GM18505 (cell line): Measurements from ENCODE around the gene STXBP6.

Experiments
- ATAC-seq: cut with Tn5 transposase; IDR thresholded peaks from one replicate; pipeline ENCODE4 v1.9.1; 2021; ENCODE audit not compliant: unreplicated experiment
- POLR2A ChIP-seq: IDR thresholded peaks from 4 replicates; pipeline ENCODE4 v1.6.1; 2011; ENCODE audit warnings: borderline replicate concordance; ENCODE audit not compliant: insufficient read depth, insufficient read length; ENCODE audit errors: extremely low read depth

Gene STXBP6

DNA sequence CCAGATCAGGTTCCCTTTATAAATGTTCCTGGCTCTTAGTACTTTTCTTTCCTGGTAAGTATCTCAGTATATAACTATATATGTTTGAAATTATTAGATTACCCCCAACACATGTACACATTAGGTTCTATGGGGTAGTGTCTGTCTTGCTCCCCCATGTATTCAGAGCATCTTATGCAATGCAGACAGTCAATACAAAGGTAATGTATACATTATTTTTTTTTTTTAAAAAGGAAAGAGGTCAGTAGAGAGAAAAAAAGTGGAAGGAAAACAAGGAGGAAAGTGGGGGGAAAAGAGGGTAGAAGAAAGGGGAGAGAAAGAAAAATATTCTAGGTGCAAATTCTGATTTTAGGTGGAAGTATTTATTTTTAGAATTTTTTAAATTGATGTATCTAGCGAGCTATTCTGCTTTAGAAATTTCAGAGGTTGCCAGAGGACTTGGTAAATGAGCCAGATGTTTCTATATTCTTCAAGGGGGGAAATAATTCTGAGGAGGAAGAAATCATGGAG is 157.9 kb downstream of the STXBP6 start:
- no peak for ATAC-seq
- TF ChIP-seq POLR2A: no peak

DNA sequence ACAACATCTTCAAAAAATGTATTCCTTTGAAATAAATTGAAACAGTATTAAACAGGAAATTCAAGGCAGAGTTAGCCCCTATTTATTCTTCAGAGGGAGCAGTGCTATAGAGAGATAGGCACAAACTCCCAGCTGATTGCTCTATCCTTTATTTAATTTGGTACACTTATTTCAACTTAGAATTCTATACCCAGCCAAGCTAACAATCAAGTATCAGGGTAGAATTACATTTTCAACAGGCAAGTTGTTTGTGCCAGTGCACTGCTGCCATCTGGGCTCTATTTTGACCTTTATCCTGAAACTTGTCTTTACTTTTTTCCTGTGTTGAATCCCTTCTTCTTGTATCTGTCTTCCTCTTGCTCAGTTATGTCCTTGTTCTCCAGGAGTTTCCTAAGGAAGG is 159.2 kb downstream of the STXBP6 start:
- no peak for ATAC-seq
- no peak for TF ChIP-seq POLR2A

DNA sequence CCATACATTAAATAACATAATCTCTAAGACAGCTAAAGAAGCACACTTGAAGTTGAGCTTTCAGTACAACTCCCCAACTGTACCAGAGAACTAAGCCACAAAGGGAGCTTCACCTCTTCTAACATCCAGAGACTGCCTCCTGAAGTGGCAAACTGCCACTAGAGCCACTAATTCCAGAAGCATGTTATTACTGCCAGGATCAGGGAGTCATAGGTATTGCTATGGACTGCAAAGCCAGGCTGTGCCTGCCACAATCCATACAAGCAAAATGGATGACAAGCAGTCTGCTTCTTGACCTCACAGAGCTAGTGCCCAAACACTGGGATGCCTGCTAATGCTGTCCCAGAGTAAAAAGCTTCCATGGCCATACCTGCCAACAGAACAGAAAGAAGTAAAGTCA is 160.1 kb downstream of the STXBP6 start:
- no peak for TF ChIP-seq POLR2A

DNA sequence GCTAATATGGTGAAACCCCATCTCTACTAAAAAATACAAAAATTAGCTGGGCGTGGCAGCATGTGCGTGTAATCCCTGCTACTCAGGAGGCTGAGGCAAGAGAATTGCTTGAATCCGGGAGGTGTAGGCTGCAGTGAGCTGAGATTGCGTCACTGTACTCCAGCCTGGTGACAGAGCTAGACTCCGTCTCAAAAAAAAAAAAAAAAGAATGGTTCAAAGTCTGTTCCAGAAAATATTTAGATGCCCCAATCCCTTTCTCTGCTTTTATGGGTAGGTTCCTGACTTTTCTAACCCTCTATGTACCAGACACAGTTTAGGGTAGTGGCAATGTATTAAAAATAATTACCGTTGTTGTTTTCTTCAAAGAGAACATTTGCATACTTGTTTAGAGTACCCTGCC is 161.4 kb downstream of the STXBP6 start:
- ATAC-seq: no peak
- TF ChIP-seq POLR2A: no peak

More for the DNA sequence above, 160.1 kb downstream of the STXBP6 start:
- ATAC-seq: no peak

DNA sequence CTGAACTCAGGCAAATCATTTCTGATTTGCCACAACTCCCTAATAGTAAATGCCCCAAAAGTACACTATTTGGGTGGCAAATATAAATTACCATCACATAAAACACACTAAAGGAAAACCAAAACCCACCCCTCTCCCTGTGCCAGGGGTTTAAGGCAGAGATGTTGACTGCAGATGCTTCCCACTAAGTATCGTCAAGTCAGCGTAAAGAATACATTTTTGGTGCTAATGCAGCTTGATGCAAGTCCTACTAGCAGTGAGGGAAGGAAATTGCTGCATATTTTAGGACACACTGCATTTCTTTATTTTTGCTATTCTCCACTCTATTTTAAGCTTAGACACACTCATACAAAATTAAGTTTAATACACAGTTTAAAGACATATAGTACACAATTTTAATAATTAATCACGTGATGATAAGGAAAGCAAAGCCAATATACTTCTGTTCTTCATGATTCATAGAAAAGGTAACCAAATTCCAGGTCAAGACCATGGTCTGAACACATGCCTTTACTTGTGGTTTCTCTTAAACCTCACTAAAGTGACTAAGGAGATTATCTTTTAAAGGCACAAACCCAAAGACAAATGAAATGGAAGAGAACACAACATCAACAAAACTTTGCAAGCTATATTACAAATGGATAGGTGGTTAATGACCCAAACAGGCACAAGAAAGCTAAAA is 162.2 kb downstream of the STXBP6 start:
- no peak for ATAC-seq
- no peak for TF ChIP-seq POLR2A

DNA sequence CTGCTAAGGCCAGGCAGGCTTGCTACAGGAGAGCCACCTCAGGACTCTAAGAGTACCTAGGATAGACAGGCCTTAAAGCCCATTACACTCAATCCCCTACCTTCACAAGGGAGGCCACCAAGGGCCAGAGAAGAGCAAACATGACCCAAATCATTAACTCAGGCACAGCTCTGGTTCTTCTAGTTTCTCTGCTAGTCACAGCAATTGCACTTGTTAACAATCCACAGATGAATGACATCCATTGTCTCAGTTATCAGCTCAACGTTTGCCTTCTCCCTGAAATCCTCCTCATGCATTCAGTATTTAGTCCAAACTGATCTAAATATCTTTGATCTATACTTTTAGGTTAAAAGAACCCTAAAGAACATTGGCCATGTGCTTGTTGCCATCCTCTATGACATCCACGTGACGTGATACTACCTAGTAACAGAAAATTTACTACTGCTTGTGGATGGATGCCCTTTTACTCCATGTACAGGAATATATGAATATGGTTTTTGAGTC is 164.5 kb downstream of the STXBP6 start:
- TF ChIP-seq POLR2A: no peak
- no peak for ATAC-seq

DNA sequence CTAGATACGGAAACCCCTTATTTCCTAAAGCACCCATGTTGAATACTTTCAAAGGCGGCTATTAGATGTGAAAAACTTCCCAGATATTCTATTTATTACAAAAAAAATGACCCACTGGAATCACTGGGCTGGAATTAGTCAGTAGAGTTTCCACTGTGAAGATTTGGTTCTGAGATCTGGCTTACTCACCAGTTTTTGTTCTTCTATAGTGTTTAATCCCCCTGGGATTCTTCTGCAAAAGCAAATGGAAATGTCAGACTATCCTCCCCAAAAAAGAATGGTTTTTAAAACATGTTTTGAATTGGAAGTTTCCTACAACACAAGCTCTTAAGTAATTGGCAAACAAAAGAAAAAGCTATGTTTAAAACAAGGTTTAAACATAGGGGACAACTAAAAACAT is 166.4 kb downstream of the STXBP6 start:
- TF ChIP-seq POLR2A: no peak
- no peak for ATAC-seq

DNA sequence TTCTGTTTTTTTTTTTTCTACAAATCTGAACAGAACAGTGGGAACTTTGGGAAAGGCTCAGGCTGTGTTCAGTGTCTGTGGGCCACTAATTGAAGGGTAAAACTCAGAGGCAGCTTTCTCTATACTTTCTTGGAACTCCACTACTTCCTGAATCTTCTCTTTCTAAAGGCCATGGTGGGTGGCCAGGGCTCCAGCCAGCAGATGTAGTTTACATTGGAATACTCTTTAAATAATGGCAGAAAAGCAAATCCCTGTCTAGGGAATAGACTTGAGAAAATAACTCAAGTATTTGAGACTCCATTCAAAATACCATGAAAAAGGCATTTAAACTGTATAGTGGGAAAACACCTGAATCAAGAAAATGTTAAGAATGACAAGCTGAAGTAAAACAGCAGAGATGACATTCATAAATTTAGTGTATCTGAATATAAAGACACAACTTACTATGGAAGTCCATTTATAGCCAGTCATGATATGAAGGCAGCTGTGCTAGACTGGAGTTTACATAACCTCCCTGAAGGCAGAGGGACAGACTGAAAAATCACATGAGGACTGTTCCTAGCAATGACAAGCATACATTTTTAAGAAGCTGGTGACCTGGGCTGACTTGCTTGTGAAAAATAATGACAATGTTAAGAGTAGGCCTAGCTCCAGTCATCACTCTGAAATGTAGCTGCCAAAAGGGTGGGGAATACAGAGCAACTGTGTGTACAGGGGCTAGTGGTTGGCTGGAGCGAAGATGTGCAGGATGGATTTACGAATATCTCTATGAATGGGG is 168.6 kb downstream of the STXBP6 start:
- no peak for TF ChIP-seq POLR2A
- no peak for ATAC-seq

DNA sequence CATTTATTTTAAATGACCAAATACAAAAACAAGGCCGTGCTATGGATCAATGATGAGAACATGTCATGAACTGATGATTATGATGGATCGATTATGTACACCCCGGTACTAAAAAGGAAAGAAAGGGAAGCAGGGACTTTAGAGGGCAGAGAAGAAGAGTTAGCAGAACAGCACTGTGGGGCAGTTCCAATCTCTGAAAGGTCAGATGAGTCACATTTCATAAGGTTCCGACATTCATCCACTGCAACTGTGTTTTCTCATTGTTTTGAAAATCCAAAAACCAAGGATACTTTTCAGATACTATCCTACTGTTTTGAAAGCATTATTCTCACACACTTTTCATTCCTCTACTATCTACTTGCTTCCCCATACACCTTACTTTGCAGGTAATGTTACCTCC is 169.3 kb downstream of the STXBP6 start:
- no peak for TF ChIP-seq POLR2A

DNA sequence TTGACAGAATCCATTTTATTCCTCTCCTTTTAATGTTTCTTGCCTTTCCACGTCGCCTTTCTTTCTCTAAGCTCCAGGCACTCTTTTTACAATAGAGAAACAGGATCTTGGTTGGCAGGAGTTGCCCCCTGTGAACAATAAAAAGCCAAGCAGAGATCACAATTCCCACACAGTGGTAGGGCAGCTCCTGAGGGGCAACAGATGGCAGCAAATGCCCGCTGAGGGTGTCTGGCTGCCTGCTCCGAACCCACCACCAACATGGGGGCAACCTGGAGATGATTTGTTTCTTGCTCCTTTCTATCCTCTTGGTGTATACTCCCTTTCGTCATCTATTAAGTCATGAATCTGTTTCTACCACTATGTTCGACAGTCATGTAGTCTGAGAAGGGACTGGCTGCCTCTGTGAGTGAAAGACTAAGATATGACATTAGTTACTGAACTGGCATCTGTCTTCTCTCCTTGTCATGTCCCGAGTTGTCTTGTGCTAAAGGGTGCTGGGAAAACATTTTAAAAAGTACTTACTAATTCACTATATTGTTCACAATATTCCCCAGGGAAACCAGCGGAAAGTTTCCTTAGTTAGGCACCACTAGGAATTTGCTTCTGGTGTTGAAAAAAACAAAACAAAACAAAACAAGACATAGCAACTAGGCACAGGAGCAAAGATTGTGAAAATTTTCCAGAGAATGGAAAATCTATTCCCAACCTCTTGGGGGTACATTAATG is 170.1 kb downstream of the STXBP6 start:
- TF ChIP-seq POLR2A: no peak
- ATAC-seq: no peak

More for the DNA sequence above, 169.3 kb downstream of the STXBP6 start:
- ATAC-seq: no peak

DNA sequence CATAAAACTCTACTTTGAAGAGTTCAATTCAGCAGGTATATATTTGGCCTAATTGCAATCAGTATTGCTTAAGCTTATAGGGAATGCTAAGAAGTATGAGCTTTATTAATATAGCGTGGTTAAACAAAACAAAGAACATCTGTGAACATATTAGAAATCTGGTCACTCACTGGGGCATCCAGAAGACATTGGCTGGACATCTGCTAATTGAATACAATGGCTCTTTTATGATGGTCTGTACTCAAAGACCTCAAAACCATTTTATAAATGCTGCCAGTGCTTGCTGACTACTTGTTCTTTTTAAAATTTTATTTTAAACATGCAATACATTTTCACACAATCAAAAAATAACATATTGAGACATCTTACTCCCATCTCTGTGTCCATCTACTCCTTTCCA is 173.0 kb downstream of the STXBP6 start:
- no peak for ATAC-seq
- TF ChIP-seq POLR2A: no peak

DNA sequence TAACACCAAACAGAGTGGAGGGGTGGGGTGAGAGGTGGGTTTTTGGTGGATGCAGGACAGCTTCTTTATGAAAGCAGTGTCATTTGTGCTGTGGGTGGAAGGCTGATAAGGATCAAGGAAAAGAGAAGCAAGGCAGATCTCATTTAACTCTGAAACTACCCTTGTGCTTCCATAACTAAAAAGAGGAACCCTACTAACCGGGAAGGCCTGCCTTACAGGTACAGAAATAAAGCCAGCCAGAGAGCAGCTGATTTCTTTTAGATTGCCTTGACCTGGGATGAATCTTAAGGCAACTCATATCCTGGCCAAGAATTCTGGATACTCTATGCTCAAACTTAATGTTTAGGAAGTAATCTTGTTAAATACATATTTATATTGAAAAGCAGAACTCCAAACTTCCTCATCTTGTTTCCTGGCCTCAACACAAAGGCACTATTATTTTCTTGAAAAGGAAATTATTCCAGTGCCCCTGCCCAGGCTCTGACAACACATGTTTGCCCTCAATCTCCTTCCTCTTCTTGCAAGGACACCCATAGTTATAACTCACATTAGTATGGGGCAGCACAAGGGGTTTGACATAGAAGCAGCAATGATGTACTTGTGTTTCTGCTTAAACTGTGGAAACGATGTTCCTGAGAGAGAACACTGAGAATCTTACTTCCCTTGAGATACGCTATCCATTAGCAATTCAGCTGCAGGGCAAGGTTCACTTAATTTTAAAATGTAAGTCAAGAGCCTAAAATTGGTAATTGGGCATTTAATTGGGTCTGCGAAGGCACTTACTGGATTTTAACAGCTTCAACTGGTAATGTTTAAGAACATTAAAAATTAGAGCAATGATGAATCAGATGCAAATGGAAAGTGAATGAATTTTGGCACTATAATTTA is 173.7 kb downstream of the STXBP6 start:
- no peak for ATAC-seq

More for the DNA sequence above, 173.7 kb downstream of the STXBP6 start:
- no peak for TF ChIP-seq POLR2A
